NCI-H510A treated with DMSO at 0.1 percent for 48 hours (cell line): ENCODE results near the gene CFAP100.

ENCODE experiments used
- DNase-seq: peaks from one replicate; lab custom pipeline; 2025; lab: John Stamatoyannopoulos, UW

Gene CFAP100

DNA sequence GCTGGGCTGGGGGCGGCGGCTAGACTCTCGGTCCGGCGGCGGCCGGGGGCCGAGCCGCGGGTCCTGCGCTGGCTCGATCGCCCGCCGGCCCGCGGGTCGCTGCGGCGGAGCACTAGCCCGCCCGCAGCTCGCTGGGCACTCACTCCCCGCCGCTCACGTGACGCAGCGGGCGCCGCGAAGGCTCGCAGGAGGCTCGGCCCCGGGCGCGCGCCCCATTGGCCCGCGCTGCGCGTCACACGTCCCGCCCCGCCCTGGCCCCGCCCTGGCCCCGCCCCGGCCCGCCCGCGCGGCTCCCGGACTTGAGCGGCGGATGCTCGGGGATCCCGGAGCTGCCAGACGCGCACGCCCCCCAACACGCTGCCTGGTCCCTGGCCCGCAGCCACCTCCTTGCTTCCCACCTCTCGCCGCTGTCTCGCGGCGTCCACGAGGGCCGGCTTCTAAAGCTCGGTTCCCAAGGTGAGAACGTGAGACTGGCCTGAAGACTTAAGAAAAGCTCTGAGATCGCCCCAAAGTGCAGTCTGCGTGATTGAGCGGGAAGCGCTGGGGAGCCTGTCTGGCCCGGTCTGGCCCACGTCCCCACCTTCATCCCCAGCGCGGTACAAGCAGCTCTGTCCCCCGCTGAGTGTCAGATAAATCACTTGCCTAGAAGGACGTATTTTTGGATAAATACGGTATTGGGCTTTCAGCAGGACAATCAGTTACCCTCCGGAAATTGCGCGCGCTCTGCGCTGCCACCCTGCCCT lies 37.2 kb upstream of the CFAP100 start, which contains the start of gene KLF15:
Gene KLF15, minus strand, starts transcription at position 114 of the 743 bp plus-strand sequence. CDS start 4,486 bp downstream, outside the sequence.
- peak; percentile 67 for DNase-seq

GRCh38 chr3:126358038-126358815 lies 36.5 kb upstream of the CFAP100 start:
- peak; percentile 67 for DNase-seq

DNA sequence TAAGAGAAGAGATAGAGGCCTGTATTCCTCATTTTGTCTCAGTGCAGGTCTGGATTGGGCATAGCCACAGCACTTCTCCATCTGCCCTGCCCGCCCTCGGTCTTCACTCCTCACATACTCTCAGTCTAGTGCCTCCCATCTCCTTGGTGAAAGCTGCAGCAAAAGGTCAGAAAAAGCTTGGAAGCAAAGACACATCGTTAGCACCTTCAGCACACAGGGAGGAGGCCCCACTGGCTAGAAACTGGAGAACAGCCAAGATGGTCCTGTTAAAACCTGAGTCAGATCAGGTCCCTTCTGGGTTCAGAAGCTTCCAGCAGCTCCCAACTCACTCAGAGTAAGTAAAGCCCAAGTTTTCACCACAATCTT lies 35.9 kb upstream of the CFAP100 start:
- no peak for DNase-seq

GRCh38 chr3:126360046-126360713 lies 34.5 kb upstream of the CFAP100 start:
- DNase-seq, result no peak

DNA sequence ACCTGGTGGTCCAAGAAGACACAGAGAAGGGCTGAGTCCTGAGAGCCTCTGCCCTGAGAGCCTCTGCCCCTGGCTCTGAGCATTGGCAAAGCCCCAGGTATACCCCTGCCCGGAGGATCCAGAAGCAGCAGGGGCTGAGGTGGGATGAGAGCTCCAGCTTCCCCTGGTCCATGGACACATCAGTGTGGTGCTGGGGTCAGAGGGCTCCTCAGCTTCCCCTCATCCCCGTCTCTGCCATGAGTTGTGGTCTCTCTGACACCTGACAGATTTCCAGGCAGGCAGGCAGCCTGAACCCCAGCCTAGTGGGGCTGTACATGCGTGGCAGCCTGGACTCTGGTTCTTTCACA lies 34.0 kb upstream of the CFAP100 start:
- no peak for DNase-seq

DNA sequence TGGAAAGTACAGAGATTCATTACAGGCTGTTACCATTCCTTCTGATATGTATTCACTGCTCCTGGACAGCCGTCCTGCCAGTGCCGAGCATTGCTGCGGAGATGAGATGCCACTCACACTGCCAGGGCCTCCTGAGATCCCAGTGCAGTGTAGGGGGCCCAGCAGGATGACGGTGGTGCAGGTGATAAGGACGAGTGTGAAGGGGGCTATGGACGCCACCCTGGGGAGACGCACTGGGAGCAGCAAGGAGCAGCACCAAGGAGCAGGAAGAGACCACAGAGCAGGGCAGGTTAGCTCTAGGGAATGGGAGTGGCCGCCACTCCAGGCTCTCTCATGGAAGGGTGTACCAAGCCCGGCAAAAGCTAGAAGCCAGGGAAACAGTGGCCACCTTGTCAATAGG lies 33.5 kb upstream of the CFAP100 start:
- DNase-seq, result no peak

DNA sequence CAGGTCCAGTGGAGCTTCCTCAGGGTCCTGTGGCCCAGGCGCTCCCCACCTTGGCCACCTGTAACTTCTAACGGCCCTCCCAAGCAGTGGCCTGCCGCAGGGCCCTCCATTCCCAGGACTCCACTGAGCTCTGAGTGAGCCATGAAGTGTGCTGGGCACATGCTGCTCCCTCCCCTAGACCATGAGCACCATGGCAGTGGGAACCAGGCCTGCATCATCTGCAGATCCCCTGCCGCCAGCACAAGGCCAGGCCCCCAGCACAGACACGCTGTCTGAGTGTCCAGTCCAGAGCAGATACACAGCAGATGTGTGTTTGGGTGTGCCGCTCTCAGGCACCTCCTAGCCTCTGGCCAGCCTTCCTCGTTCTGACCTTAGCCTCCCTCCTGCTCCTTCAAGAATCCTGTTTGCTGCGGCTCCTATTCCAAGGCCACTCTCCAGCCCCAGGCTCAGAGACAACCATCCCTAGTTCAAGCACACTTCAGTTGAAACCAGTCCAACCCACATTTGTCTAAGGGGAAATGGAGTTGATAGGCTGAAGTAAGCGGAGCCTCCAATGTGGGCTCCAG lies 30.5 kb upstream of the CFAP100 start:
- no peak for DNase-seq

GRCh38 chr3:126364731-126365301 lies 29.9 kb upstream of the CFAP100 start:
- DNase-seq, result no peak

DNA sequence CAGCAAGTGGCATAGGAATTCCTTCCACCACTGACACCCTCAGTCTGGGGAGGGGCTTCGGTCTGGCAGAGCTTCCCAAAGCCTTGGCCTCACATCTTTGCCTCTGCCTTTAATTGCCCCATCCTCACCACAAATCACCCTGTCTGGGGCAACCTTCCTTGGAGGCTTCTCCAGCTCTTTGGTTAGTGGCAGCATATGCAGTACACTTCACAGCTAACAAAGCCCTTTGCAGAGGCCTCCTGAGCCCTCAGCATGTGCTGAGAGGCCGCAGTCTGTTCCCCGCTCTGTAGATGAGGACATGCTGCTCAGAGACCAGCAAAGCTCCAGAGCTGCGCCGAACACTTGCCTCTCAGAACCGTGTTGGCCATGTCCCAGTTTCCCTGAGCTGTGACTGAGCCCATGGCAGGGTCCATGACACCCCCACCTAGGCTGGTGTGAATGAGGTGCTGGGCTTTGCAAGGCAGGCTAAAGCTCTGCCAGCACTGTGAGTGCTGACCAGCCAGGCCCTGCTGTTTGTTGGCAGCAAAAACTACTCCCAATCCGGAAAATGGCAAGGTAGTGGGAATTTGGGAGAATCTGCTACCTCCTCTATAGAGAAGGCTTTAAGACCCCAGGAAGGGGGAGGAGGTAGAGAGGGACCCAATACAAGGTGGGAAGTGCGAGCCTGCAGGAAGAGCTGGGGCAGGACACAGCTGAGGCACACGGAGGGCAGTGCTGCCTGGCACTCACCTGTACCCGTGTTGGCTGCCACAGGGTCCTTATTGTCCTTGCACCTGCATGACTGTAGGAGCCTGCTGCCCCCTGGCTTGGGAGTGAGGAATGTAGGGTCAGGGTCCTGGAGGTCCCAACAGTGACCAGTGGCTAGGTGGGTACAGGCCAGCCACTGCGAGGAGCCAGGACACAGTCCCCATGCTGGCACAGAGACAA lies 29.1 kb upstream of the CFAP100 start:
- no peak for DNase-seq

DNA sequence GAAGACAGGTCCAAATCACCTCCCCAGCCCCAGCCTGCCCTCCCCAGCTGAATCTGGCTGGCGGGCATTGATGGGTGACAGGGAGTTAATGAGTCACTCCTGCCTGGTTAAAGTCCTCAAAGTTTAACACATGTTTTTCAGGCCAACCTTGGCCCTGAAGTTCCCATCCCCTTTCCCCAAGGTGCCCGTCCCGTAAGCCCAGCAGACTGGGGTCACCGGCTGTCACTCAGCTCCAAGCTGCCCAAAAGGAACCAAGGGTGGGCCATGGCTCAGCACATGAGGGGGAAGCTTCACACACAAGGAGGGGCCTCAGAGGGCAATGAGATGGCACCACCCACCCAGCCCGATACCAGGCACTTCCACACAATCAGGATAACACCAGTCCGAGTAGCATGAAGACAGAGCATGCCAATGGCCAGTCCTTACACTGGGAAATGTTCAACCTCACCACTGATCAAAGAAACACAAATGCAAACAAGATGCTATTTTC lies 27.3 kb upstream of the CFAP100 start:
- DNase-seq, result no peak

GRCh38 chr3:126369490-126369889 lies 25.2 kb upstream of the CFAP100 start:
- DNase-seq, result no peak

GRCh38 chr3:126370055-126370454 lies 24.7 kb upstream of the CFAP100 start:
- no peak for DNase-seq

GRCh38 chr3:126370606-126371005 lies 24.1 kb upstream of the CFAP100 start:
- DNase-seq, result no peak

GRCh38 chr3:126371096-126371705 lies 23.5 kb upstream of the CFAP100 start:
- DNase-seq, result no peak

DNA sequence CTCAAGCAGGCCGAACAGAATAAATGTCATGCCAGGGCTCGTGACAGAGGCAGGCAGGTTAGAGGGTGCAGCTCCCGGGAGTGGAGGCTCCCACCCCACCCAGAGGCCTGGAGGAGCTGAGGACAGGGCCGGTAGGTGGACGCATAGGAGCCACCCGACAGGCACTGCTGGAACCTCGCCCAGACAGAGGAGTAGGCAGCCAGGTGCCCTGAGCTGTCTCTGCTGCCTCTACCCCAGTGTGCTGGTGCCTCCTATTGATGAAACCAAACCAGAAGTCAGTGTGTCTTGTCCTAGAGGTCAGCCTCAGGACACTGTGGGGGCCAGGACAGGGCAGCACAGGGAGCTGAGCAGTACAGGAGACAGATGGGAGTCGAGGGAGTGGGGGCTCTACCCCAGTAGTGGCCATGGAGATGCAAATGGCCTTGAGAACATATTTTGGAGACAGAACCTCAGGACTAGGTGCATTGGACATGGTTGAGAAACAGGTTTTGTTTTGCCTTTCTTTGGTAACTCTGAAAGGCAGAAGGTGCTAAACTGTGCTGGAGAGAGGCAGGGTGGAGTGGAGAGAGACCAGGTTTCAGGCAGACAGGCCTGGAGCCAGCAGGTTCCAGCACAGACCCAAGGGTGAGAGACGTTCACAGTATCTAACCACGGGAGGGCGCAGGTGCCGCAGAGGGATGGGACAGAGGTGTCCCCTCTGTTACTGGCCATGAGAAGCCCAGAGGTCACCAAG lies 22.1 kb upstream of the CFAP100 start:
- no peak for DNase-seq

DNA sequence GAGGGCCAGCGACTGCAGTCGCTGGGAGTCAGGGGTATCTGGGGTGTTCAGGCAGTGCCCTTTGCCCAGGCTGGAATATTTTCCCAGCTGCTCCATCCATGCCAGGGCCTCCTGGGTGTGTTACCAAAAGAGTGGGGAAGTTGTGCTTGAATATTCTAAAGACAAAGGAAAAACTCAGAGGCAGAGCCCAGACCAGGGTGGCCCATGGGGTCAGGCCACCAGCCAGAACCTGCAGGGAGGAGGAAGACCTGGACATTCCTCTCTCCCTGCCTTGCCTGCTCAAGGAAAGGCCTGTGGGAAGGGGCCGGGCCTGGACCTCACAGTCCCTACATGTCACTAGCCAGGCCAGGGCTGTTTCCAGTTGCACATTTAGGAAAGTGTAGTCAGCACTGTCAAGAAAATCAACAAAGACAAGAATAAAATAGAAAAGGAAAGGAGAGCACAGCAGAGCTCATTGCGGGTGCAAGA lies 21.5 kb upstream of the CFAP100 start:
- no peak for DNase-seq

- DNase-seq, result no peak
Observed at GRCh38 chr3:126373682-126374601, 20.8 kb upstream of the CFAP100 start.

DNA sequence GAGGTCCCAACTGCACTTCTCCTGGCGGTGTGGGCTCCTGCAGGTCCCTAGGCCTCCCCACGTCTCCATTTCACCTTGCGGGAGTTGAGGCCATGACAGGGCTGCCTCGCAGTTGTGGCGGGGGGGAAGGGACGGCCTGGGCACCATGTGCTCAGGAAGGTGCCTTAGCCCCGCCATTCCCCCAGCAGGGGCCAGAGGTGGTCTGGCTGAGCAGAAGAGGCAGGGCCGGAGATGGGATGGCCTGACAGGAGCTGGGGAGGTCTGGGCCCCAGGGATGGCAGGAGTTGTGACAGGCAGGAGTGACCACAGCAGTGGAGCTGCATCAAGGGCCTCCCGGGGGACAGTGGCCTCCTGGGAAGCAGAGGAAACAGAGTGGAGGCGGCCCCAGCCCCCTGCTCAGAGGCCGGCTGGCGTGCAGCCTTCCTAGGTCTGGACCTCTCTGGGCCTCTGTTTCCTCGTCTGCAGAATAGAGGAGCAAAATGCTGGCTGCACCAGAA lies 18.8 kb upstream of the CFAP100 start:
- DNase-seq, result no peak
